ENCODE results near the gene DOCK4.

The DOCK4 gene

DNA sequence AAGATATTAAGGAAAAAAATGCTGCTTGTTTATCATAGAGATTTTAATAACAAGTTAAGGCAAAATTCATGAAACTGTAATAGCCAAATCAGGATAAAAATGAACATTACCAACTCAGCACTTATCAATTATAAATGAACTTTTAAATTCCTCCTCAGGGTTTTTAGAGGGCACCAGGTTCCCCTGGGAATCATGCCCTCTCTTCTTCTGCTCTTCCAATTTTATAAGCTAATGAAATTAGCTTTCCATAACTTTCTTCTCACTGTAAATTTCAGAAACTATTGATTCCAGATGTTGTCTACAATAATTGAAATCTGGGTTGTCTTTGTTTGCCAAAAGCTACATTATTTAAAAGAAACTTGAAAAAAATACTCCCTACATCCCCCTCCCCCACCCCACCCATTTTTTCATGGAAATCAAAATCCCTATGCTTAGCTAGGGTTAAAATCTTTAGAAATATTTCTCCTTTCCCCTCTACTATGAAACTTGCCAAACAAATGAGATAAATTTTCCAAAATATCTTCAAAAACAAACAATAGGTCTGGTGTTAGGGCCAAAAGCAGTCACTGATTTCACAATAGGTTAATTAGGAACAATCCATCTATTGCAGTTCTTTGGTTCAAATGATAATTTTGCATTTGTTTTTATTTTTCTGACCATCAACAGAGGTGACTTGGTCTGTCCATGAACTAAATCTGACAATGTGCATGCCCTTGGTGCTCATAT lies 187.7 kb downstream of the DOCK4 start:
- no peak overlapping the region for H3K27ac ChIP-seq
- TF ChIP-seq, protein P1, sequence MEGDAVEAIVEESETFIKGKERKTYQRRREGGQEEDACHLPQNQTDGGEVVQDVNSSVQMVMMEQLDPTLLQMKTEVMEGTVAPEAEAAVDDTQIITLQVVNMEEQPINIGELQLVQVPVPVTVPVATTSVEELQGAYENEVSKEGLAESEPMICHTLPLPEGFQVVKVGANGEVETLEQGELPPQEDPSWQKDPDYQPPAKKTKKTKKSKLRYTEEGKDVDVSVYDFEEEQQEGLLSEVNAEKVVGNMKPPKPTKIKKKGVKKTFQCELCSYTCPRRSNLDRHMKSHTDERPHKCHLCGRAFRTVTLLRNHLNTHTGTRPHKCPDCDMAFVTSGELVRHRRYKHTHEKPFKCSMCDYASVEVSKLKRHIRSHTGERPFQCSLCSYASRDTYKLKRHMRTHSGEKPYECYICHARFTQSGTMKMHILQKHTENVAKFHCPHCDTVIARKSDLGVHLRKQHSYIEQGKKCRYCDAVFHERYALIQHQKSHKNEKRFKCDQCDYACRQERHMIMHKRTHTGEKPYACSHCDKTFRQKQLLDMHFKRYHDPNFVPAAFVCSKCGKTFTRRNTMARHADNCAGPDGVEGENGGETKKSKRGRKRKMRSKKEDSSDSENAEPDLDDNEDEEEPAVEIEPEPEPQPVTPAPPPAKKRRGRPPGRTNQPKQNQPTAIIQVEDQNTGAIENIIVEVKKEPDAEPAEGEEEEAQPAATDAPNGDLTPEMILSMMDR (conservative IDR thresholded peaks at IDR 0.05), result no peak
- TF ChIP-seq ZFX (IDR thresholded peaks at IDR 0.05), result no peak

DNA sequence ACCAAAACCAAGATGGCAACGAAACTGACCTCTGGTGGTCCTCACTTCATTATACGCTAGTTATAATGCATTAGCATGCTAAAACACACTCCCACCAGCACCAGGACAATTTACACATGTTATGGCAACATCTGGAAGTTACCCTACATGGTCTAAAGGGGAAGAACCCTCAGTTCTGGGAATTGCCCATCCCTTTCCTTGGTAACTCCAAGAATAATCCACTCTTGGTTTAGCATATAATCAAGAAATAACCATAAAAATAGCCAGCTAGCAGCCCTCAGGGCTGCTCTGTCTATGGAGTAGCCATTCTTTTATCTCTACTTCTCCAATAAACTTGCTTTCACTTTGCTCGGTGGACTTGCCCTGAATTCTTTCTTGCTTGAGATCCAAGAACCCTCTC lies 191.1 kb downstream of the DOCK4 start:
- TF ChIP-seq, protein P1 (conservative IDR thresholded peaks at IDR 0.05), result no peak
- TF ChIP-seq ZFX (IDR thresholded peaks at IDR 0.05), result no peak
- no peak overlapping the region for H3K27ac ChIP-seq

DNA sequence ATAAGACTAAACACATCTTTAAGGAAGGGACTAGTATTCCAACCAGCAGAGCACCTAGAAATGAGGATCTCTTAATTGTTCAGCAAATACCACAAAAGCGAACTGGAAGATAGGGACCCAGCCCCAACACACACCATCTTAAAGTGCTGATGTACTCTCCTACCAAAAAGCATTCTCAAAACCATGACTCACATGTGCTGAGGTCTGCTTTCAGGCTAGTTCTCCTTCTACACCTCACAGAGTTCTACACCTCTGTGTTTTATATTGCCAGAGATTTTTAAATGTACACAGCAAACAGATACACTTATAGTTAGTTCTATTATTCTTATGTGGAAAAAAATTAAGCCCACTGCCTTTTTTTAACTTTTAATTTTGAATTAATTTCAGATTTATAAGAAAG lies 191.9 kb downstream of the DOCK4 start:
- H3K27ac ChIP-seq, result no peak overlapping the region
- TF ChIP-seq, protein P1 (conservative IDR thresholded peaks at IDR 0.05), result no peak
- TF ChIP-seq ZFX (IDR thresholded peaks at IDR 0.05), result no peak

DNA sequence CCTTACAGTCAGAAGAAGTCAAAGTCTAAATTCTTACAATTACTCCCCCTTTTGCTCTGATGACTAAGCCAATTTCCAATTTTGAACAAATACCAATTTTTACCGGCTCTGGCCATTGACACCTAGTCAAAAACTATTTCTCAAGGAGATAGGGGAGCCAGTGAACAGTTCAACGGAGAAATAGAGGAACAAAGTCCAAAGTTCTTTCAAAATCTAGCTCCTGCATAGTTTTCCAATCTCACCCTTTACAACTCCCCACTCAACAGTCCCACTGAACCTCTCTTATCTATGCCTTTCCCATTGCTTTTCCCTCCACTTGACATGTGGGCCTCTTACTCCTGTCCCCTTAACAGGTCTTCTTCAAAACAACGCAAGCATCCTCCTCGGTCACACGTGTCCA lies 192.9 kb downstream of the DOCK4 start:
- TF ChIP-seq ZFX (IDR thresholded peaks at IDR 0.05), result no peak
- TF ChIP-seq, protein P1 (conservative IDR thresholded peaks at IDR 0.05), result no peak
- H3K27ac ChIP-seq, result no peak overlapping the region

DNA sequence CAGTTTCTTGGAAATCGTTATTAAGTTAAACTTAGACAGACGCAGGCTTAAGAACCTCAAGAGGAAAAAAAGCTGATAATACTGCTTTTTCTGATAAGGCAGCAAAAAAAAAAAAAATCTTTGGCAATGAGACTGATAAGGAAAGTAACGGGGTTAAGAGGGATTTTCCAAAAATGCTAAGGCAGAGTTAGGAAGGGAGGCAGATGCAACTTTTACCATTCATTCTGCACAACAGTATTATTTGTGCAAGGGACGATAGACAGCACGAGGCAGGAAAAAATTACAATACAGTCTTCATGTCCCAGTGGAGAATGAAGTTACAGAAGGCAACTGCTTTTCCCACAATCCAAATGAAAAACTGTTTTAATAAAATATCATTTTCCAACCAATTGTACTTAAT lies 194.0 kb downstream of the DOCK4 start:
- no peak overlapping the region for H3K27ac ChIP-seq
- no peak for TF ChIP-seq ZFX (IDR thresholded peaks at IDR 0.05)
- TF ChIP-seq, protein P1 (conservative IDR thresholded peaks at IDR 0.05), result no peak

DNA sequence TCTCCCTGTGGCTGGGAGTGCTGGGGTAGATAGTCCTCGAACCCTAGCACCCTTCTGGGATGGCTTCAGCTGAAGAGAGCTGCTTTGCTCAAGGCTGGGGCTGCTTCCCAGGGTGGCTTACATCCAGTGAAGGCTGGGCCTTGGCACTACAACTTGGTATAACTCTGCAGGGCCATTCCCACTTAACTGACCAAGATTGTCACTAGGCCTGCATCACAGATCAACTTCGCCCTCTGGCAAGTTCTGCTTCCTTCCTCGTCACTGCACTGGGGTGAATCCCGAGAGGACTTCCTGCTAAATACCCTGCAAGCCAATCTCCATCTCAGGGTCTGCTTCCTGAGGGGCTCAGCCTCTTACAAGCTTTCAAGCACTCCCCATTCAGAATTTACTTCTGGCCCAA lies 195.2 kb downstream of the DOCK4 start:
- no peak overlapping the region for H3K27ac ChIP-seq
- TF ChIP-seq, protein P1 (conservative IDR thresholded peaks at IDR 0.05), result no peak

DNA sequence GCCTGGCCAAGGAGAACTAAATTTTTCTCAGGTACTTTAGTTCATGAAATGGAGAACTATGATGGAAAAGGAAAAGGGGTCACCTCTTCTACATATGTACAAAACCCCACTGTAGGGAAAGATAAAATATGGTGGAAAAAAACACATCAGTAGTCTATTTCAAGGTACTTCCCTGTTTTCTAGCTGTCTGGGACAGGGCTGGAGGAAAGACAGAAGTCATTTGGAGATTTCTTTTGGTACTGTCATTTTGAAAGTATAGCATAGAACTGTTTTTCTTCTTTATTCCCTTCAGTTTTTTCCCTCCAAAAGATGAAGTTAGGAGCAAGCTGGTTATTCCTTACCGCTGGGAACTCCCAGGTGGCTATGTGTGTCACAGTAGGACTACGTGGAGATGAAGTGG lies 196.1 kb downstream of the DOCK4 start:
- no peak for TF ChIP-seq ZFX (IDR thresholded peaks at IDR 0.05)
- TF ChIP-seq, protein P1 (conservative IDR thresholded peaks at IDR 0.05), result no peak
- no peak overlapping the region for H3K27ac ChIP-seq

Measured in C4-2B (cell line).